GM18505 (cell line): ENCODE results near the gene ANKFN1.
"Not testable (repeated sequence)": the region's sequence is repeated elsewhere in the genome, so short reads cannot be mapped to it uniquely, and the experiment has no call there.

ENCODE experiments used
- ATAC-seq: cut with Tn5 transposase; IDR thresholded peaks from one replicate; pipeline ENCODE4 v1.9.1; 2021; ENCODE audit not compliant: unreplicated experiment
- POLR2A ChIP-seq: IDR thresholded peaks from 4 replicates; pipeline ENCODE4 v1.6.1; 2011; ENCODE audit warnings: borderline replicate concordance; ENCODE audit not compliant: insufficient read depth, insufficient read length; ENCODE audit errors: extremely low read depth

ANKFN1 gene

GRCh38 chr17:56325313-56326000 is 172.2 kb downstream of the ANKFN1 start:
- no peak for TF ChIP-seq POLR2A
- ATAC-seq = no peak

GRCh38 chr17:56326001-56326359 is 172.7 kb downstream of the ANKFN1 start:
- no peak for ATAC-seq
- no peak for TF ChIP-seq POLR2A

GRCh38 chr17:56347639-56348038 is 194.4 kb downstream of the ANKFN1 start:
- no peak for ATAC-seq

GRCh38 chr17:56350592-56350991 is 197.3 kb downstream of the ANKFN1 start:
- no peak for ATAC-seq
- no peak for TF ChIP-seq POLR2A

More at GRCh38 chr17:56347639-56348038, 194.4 kb downstream of the ANKFN1 start:
- TF ChIP-seq POLR2A = no peak

GRCh38 chr17:56351675-56352074 is 198.4 kb downstream of the ANKFN1 start:
- ATAC-seq = no peak
- no peak for TF ChIP-seq POLR2A

GRCh38 chr17:56358651-56359050 is 205.4 kb downstream of the ANKFN1 start:
- ATAC-seq = no peak
- no peak for TF ChIP-seq POLR2A

GRCh38 chr17:56359518-56359917 is 206.2 kb downstream of the ANKFN1 start:
- TF ChIP-seq POLR2A = no peak
- ATAC-seq = no peak

GRCh38 chr17:56367366-56367765 is 214.1 kb downstream of the ANKFN1 start:
- ATAC-seq = no peak
- TF ChIP-seq POLR2A = no peak

- ATAC-seq = no peak
- no peak for TF ChIP-seq POLR2A
Measured at GRCh38 chr17:56373981-56374833, 220.9 kb downstream of the ANKFN1 start.

- no peak for ATAC-seq
- no peak for TF ChIP-seq POLR2A
Measured at GRCh38 chr17:56389356-56389755, 236.1 kb downstream of the ANKFN1 start.

GRCh38 chr17:56392321-56392720 is 239.0 kb downstream of the ANKFN1 start:
- no peak for ATAC-seq

GRCh38 chr17:56393156-56393555 is 239.9 kb downstream of the ANKFN1 start:
- no peak for TF ChIP-seq POLR2A
- ATAC-seq = no peak

More at GRCh38 chr17:56392321-56392720, 239.0 kb downstream of the ANKFN1 start:
- no peak for TF ChIP-seq POLR2A

GRCh38 chr17:56395787-56396186 is 242.5 kb downstream of the ANKFN1 start:
- TF ChIP-seq POLR2A = no peak
- ATAC-seq = no peak

- ATAC-seq = no peak
- TF ChIP-seq POLR2A = no peak
Measured at GRCh38 chr17:56407086-56407485, 253.8 kb downstream of the ANKFN1 start.

GRCh38 chr17:56412356-56412755 is 259.1 kb downstream of the ANKFN1 start:
- ATAC-seq = not testable (repeated sequence)
